Right ventricle myocardium superior (tissue), 1 donor: ENCODE data around the gene ABCD3. TPM values are rescaled to one million over a fixed set of nuclear protein-coding genes. Genes with fewer than 3 reads are reported as not detected.
A peak's percentile ranks its signal among the peaks of the same experiment; 100 is the strongest.
"Not testable (repeated sequence)": the region's sequence is repeated elsewhere in the genome, so short reads cannot be mapped to it uniquely, and the experiment has no call there.

ENCODE experiments used
- ATAC-seq: fragments of 200-7000 bp; cut with Tn5 transposase; one replicate; pipeline ENCODE4 v1.9.1; 2020; ENCODE audit warnings: mild to moderate bottlenecking; ENCODE audit not compliant: poor library complexity
- DNase-seq: peaks from one replicate; pipeline ENCODE4 v3.0.0-alpha.2; 2020
- intact Hi-C: fragments of 100-400 bp; cut with DNase I; formaldehyde crosslinking; loops from one replicate; pipeline ENCODE4 v1.11.2; 2022
- total RNA-seq: library from RNA; stranded (reverse); fragmentation: NEBNext Ultra II Directional; extraction: Animal tissue kit (Norgen Biotek cat#: 25700); gene quantifications from one replicate; pipeline ENCODE4 v1.2.1, GENCODE V29; 2021
- donor health status: DM: no; HTN: yes; CAD: no; lungs with severe emphysema.

The ABCD3 gene
- total RNA-seq, 1 donor from 2014 or later = 65.7 TPM

DNA sequence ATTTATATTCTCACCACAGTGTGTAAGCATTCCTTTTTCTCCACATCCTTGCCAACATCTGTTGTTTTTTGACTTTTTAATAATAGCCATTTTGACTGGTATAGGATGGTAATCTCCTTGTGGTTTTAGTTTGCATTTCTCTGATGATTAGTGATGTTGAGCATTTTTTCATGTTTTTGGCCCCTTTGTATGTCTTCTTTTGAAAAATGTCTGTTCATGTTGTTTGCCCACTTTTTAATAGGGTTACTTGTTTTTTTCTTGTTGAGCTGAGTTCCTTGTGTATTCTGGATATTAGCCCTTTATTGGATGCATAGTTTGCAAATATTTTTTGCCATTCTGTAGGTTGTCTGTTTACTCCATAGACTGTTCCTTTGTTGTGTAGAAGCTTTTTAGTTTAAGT, 24.9 kb downstream of the ABCD3 start:
- DNase-seq, ATAC-seq, intact Hi-C loops: not testable (repeated sequence)

GRCh38 chr1:94444819-94445218, 26.6 kb downstream of the ABCD3 start:
- DNase-seq, ATAC-seq, intact Hi-C loops: not testable (repeated sequence)

- ATAC-seq, intact Hi-C loops, DNase-seq: not testable (repeated sequence)
Measured at GRCh38 chr1:94445733-94446132, 27.5 kb downstream of the ABCD3 start.

- ATAC-seq, intact Hi-C loops, DNase-seq: not testable (repeated sequence)
Measured at GRCh38 chr1:94446177-94446576, 28.0 kb downstream of the ABCD3 start.

- ATAC-seq, intact Hi-C loops, DNase-seq: not testable (repeated sequence)
Measured at GRCh38 chr1:94448741-94449140, 30.6 kb downstream of the ABCD3 start.

- no peak for ATAC-seq
- no peak for DNase-seq
- intact Hi-C loops = no loop called here
Measured at GRCh38 chr1:94456736-94457135, 38.5 kb downstream of the ABCD3 start.

DNA sequence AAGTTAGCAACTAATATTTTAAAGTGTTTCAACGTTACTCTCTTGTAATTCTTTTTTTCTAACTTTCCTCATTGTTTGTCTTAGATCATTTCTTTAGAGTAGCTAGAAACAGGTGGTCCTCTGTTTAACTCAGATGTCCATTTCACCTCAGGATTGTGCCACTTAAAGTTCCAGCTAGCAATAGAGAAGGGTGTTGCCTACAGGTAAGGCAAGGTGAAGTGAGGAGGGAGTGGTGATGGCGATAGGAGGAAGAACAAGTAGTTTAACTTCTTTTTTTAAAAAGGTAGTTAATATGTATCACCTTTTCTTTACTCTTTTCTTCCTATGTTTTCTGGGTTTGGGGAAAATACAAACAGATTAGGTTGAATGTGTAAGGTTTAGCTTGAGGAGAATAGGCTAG, 44.4 kb downstream of the ABCD3 start:
- no peak for ATAC-seq
- intact Hi-C loops = loop anchor here (10.0 kb wide), 2 partner anchors 118 to 438 kb away; no protein-coding TSS in a partner anchor
- DNase-seq = no peak

DNA sequence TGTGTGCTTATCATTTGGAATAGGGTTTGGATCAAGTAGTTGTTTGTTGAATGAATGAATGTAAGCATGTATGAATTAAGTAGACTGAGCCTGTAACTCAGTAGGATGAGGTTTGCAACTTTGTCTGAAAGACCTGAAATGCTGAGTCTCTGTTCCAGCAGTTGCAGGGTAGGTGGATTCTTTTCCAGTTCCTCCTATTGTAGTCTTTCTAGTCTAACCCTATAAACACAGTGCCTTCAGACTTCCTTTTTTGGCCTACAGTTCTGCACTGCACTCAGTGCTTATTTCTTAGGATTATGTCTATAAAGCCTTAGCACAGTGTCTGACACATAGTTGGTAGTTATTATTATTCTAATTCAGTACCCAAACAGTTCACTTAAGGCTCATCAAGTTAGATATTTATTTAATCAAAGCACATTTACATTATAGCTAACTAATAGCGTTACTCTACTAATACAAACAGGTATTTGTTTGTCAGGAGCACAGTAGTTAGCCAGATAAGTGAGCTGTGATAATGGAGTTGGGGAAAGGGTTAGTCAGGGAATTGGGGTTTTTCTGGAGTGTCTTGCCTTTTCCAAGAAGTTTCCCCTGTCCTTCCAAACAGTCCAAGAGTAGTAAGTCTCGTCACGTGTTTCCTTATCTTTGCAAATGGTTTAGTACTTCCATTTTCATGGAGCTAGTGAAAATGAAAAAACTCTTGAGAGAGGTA, 45.0 kb downstream of the ABCD3 start:
- intact Hi-C loops = loop anchor here (10.0 kb wide), 2 partner anchors 118 to 438 kb away; no protein-coding TSS in a partner anchor
- ATAC-seq (peak; percentile 47), DNase-seq (no peak)

DNA sequence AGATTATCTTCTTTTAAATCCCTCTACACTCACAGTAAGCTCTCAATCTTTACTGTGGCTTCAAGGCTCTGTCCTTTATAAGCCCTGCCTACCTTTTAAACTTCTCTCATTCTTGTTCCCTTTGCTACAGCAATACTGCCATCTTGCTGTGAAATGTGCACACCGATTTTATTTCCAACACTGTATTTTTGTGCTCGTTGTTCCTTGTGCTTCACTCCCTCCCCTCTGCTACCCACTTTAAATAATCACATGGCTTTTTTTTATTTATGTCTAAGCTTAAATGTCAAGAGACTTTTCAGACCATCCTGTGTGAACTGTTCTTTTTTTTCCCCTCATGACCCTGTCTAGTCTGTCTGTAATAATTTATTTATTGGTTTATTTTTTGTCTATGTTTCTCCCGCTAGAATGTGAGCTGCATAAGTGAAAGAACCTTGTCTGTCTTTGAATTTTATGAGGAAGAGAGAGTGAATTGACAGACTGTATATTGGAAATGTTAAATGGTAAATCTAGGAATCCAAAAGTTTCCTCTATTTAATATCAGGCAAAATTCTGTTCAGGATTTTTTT, 45.7 kb downstream of the ABCD3 start:
- ATAC-seq (peak; percentile 88), DNase-seq (no peak)
- intact Hi-C loops = loop anchor here (10.0 kb wide), 2 partner anchors 119 to 439 kb away; no protein-coding TSS in a partner anchor

DNA sequence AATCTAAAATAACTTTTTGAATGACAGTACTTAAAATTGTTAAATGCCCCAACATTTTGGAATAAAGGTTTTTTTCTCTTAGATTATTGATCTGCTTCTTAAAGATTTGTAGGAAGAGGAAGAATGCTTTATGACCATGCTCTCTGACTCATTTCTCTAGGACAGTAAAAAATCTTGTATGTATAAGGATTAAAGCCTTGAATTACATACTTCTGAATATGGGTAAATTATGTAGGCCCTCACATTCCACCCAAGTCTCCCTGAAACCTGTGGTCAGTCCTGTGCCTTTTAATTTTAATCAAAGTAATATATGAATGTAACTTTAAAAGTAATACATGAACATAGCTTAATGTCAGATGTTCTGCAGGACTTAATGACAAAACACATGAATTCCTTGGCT, 50.5 kb downstream of the ABCD3 start:
- intact Hi-C loops = loop anchor here (10.0 kb wide), 2 partner anchors 124 to 444 kb away; no protein-coding TSS in a partner anchor
- DNase-seq (no peak), ATAC-seq (no peak)

GRCh38 chr1:94471271-94471670, 53.1 kb downstream of the ABCD3 start:
- no peak for DNase-seq
- no peak for ATAC-seq
- intact Hi-C loops = no loop called here

- intact Hi-C loops = no loop called here
- no peak for ATAC-seq
Measured at GRCh38 chr1:94475232-94475631, 57.0 kb downstream of the ABCD3 start.

DNA sequence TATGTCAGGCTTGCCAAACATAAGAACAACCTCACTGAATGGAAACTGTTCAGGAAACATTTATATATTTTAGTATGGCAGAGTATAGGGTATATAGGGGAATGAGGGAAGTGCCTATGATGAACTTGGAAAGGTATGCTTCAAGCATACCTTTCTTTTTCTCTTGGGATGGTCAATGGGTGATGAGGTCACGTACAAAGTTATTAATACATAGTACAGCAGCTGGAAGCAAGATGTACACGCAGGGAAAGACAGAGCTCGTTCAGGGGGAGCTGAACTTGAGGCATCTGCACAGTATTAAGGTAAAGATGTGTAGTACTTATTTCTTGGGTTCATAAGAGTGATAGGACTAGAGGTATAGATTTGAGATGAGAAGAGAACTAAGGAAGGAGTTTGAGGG, 61.5 kb downstream of the ABCD3 start:
- no peak for DNase-seq
- intact Hi-C loops = loop anchor here (5.0 kb wide), 1 partner anchor 328 kb away; no protein-coding TSS in a partner anchor
- no peak for ATAC-seq

More at GRCh38 chr1:94475232-94475631, 57.0 kb downstream of the ABCD3 start:
- DNase-seq = no peak

GRCh38 chr1:94481473-94481933, 63.3 kb downstream of the ABCD3 start:
- ATAC-seq = peak; percentile 92
- intact Hi-C loops = loop anchor here (5.0 kb wide), 1 partner anchor 326 kb away; no protein-coding TSS in a partner anchor
- DNase-seq = no peak

DNA sequence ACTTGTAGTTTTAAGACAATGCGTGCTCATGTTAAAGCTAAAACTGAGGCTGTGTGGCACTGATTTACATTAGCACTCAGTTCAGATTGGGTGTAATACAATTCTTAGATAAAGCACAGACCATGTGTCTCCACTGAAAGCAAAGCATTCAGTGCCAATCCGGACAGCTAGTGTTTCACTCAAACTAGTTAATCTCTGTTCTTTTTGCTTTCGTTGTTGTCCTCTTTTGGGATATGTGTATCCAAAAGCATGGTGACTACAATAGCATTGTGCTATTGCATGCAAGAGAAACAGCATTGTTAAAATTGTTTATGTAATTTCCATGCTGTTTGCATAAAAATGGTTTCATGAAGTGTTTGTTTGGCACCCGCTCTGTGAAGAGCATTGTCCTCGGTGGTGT, 68.8 kb downstream of the ABCD3 start:
- no peak for DNase-seq
- no peak for ATAC-seq
- intact Hi-C loops = no loop called here

DNA sequence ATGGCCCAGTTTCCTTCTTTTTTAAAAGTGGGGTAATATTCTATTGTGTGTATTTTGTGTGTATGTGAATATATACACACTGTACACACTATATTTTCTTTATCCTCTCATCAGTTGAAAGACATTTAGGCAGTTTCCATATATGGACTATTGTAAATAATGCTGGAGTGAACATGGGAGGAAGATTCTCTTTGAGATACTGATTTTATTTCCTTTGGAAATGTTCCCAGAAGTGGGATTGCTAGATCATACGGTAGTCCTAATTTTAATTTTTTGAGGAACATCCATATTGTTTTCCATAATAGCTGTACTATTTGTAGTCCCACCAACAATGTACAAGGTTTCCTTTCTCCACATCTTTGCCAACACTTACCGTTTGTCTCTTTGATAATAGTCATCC, 72.4 kb downstream of the ABCD3 start:
- intact Hi-C loops = no loop called here
- ATAC-seq (no peak), DNase-seq (no peak)

GRCh38 chr1:94496076-94496755, 78.0 kb downstream of the ABCD3 start:
- intact Hi-C loops = no loop called here
- DNase-seq (no peak), ATAC-seq (no peak)

GRCh38 chr1:94501426-94501825, 83.2 kb downstream of the ABCD3 start:
- intact Hi-C loops = no loop called here
- no peak for DNase-seq
- no peak for ATAC-seq

DNA sequence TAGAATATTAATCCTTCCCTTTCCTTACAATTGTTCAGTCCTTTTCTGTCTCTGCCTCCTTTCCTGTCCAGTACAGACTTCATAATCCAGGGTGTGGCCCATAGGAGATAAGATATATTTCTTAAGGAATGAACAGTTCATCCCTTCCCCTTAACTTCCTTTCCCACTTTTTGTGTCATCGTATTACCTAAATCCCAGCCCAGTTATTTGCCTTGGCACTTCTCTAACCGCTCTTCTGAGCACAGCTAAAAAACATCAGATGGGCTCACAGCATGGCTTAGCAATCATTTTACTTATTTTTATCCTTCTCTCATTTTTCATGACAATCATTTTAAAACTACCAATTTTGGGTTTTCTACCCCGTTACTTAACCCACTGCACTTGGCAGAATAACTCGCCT, 83.7 kb downstream of the ABCD3 start:
- ATAC-seq (no peak), DNase-seq (no peak)
- intact Hi-C loops = no loop called here
